H1 (cell line): ENCODE results near the gene TRAF3. TPM values are rescaled to one million over a fixed set of nuclear protein-coding genes. Genes with fewer than 3 reads are reported as not detected.

Experiments used
- CTCF ChIA-PET: fragments of 300-600 bp; sonication (Branson Sonifier 250); formaldehyde crosslinking; loops from one replicate; lab custom pipeline; 2021; ENCODE audit not compliant: partially characterized antibody; lab: Charles Lee
- POLR2A ChIA-PET: fragments of 300-600 bp; sonication (Branson Sonifier 250); formaldehyde crosslinking; loops from one replicate; lab custom pipeline; 2021; ENCODE audit warnings: inconsistent platforms; ENCODE audit not compliant: partially characterized antibody; lab: Charles Lee
- DNase-seq, 2 experiments: peaks; one replicate each; pipeline versions ENCODE4 v3.0.0 to v3.0.0-alpha.2; 2010 to 2022; ENCODE audit warnings: low spot score in 2 of 2, low read depth in 1 of 2, mixed read lengths in 1 of 2
- FAIRE-seq: peaks from 2 replicates; lab custom pipeline; 2011; peaks lifted over from hg19 to GRCh38; lab: Jason Lieb, UNC
- H2AFZ ChIP-seq: 2 replicates; pipeline ENCODE4 v1.8.1; 2012; ENCODE audit warnings: low read length, inconsistent platforms
- H2AK5ac ChIP-seq: 2 replicates; pipeline ENCODE4 v1.6.1; 2013; ENCODE audit warnings: low read depth, low read length
- H2BK120ac ChIP-seq: replicated peaks from 2 replicates; pipeline ENCODE3; 2013; ENCODE audit warnings: low read depth, low read length, inconsistent platforms
- H2BK12ac ChIP-seq: 2 replicates; pipeline ENCODE4 v1.6.1; 2013; ENCODE audit warnings: low read depth, low read length
- H2BK15ac ChIP-seq: 2 replicates; pipeline ENCODE4 v1.6.1; 2013; ENCODE audit warnings: low read length
- H2BK20ac ChIP-seq: 2 replicates; pipeline ENCODE4 v1.6.1; 2013; ENCODE audit warnings: low read length
- H2BK5ac ChIP-seq: 2 replicates; pipeline ENCODE4 v1.6.1; 2013; ENCODE audit warnings: low read depth, low read length
- H3K14ac ChIP-seq: 2 replicates; pipeline ENCODE4 v1.6.1; 2013; ENCODE audit warnings: inconsistent platforms; ENCODE audit not compliant: insufficient read length
- H3K18ac ChIP-seq: 2 replicates; pipeline ENCODE4 v1.6.1; 2013; ENCODE audit warnings: low read length; ENCODE audit errors: extremely low read depth
- H3K23ac ChIP-seq: 2 replicates; pipeline ENCODE4 v1.6.1; 2013; ENCODE audit warnings: inconsistent platforms; ENCODE audit not compliant: insufficient read length
- H3K23me2 ChIP-seq: 2 replicates; pipeline ENCODE4 v1.6.1; 2013; ENCODE audit warnings: low read depth, low read length
- H3K27ac ChIP-seq: 2 replicates; pipeline ENCODE4 v1.6.1; 2011; ENCODE audit warnings: low read depth, low read length, inconsistent platforms
- H3K27me3 ChIP-seq, 4 experiments: replicated peaks in 1 of 4; 1 replicate in 1 of 4; 2 replicates in 3 of 4; pipeline versions ENCODE4 v1.6.1 to v1.8.1; 2011 to 2013; ENCODE audit warnings: low read length in 3 of 4, mild to moderate bottlenecking in 3 of 4, inconsistent platforms in 2 of 4, mixed read lengths in 2 of 4, moderate library complexity in 1 of 4; ENCODE audit not compliant: control insufficient read depth in 3 of 4, insufficient read depth in 3 of 4; ENCODE audit errors: extremely low read depth in 1 of 4
- H3K36me3 ChIP-seq, 4 experiments: 2 replicates each; pipeline versions ENCODE4 v1.6.1 to v1.8.1; 2011 to 2013; ENCODE audit warnings: mild to moderate bottlenecking in 4 of 4, low read length in 3 of 4, moderate library complexity in 2 of 4, control low read depth in 1 of 4, inconsistent platforms in 1 of 4; ENCODE audit not compliant: insufficient read depth in 4 of 4, control insufficient read depth in 2 of 4
- H3K4ac ChIP-seq: replicated peaks from 2 replicates; pipeline ENCODE3; 2013; ENCODE audit warnings: low read length, low read depth, mixed read lengths, inconsistent platforms; ENCODE audit not compliant: insufficient read length
- H3K4me1 ChIP-seq, 4 experiments: replicated peaks in 1 of 4; 1 replicate in 1 of 4; 2 replicates in 3 of 4; pipeline versions ENCODE4 v1.6.1 to v1.8.1; 2011 to 2013; ENCODE audit warnings: low read length in 3 of 4, inconsistent platforms in 2 of 4, mixed read lengths in 1 of 4; ENCODE audit not compliant: insufficient read depth in 4 of 4, control insufficient read depth in 3 of 4
- H3K4me2 ChIP-seq, 2 experiments: 2 replicates each; pipeline versions ENCODE4 v1.6.1 to v1.8.1; 2011 to 2013; ENCODE audit warnings: low read depth in 2 of 2, low read length in 2 of 2, control low read depth in 1 of 2, inconsistent platforms in 1 of 2, mild to moderate bottlenecking in 1 of 2; ENCODE audit not compliant: insufficient read depth in 1 of 2
- H3K4me3 ChIP-seq, 4 experiments: fragments of 200-600, 300-600 bp in 1 of 4; sonication (generic), shearing (Covaris generic), sonication (Bioruptor Twin) in 1 of 4; 2 replicates each; pipeline versions ENCODE4 v1.5.1 to v1.8.1; 2011 to 2016; ENCODE audit warnings: low read length in 4 of 4, low read depth in 3 of 4, control low read depth in 2 of 4, inconsistent platforms in 2 of 4, mild to moderate bottlenecking in 2 of 4, mixed read lengths in 1 of 4, moderate library complexity in 1 of 4; ENCODE audit not compliant: insufficient read depth in 2 of 4; ENCODE audit errors: extremely low read depth in 1 of 4
- H3K56ac ChIP-seq: replicated peaks from 2 replicates; pipeline ENCODE3; 2013; ENCODE audit warnings: low read depth, mild to moderate bottlenecking, mixed read lengths, low read length, inconsistent platforms; ENCODE audit not compliant: insufficient read length
- H3K79me1 ChIP-seq: 2 replicates; pipeline ENCODE4 v1.6.1; 2013; ENCODE audit warnings: low read depth, low read length, control low read depth
- H3K79me2 ChIP-seq, 2 experiments: 2 replicates each; pipeline versions ENCODE4 v1.6.1 to v1.8.1; 2012 to 2013; ENCODE audit warnings: low read length in 2 of 2, mild to moderate bottlenecking in 2 of 2, inconsistent platforms in 1 of 2; ENCODE audit not compliant: insufficient read depth in 2 of 2, control insufficient read depth in 1 of 2
- H3K9ac ChIP-seq, 4 experiments: replicated peaks in 1 of 4; 1 replicate in 1 of 4; 2 replicates in 3 of 4; pipeline versions ENCODE4 v1.6.1 to v1.8.1; 2011 to 2013; ENCODE audit warnings: low read depth in 3 of 4, low read length in 3 of 4, control low read depth in 2 of 4, mild to moderate bottlenecking in 2 of 4, moderate library complexity in 2 of 4, inconsistent platforms in 1 of 4; ENCODE audit errors: extremely low read depth in 1 of 4
- H3K9me3 ChIP-seq, 2 experiments: 2 replicates each; pipeline versions ENCODE4 v1.6.1 to v1.8.1; 2012 to 2013; ENCODE audit warnings: mild to moderate bottlenecking in 2 of 2, moderate library complexity in 2 of 2, control low read depth in 1 of 2, inconsistent platforms in 1 of 2, low read depth in 1 of 2, low read length in 1 of 2, mixed read lengths in 1 of 2; ENCODE audit not compliant: insufficient read depth in 2 of 2
- H4K20me1 ChIP-seq, 2 experiments: replicated peaks in 1 of 2; 2 replicates each; pipeline versions ENCODE3 to v1.8.1; 2011 to 2013; ENCODE audit warnings: inconsistent platforms in 2 of 2, low read length in 2 of 2, mild to moderate bottlenecking in 1 of 2; ENCODE audit not compliant: insufficient read depth in 2 of 2, control insufficient read depth in 1 of 2
- H4K5ac ChIP-seq: 2 replicates; pipeline ENCODE4 v1.6.1; 2013; ENCODE audit warnings: low read length, low read depth, mixed read lengths, inconsistent platforms; ENCODE audit not compliant: insufficient read length
- H4K8ac ChIP-seq: 2 replicates; pipeline ENCODE4 v1.8.0; 2013; ENCODE audit warnings: mild to moderate bottlenecking, moderate library complexity, low read length, inconsistent platforms; ENCODE audit not compliant: insufficient read depth; ENCODE audit errors: extremely low read depth
- H4K91ac ChIP-seq: replicated peaks from 2 replicates; pipeline ENCODE3; 2013; ENCODE audit warnings: low read length, mixed read lengths, inconsistent platforms; ENCODE audit not compliant: insufficient read length
- BCL11A ChIP-seq, 2 experiments: IDR thresholded peaks; one replicate each; pipeline ENCODE4 v1.6.1; 2011; ENCODE audit warnings: low read depth in 2 of 2, low read length in 2 of 2, mild to moderate bottlenecking in 2 of 2
- CBX8 ChIP-seq: fragments of 300-800, 300-1000 bp; sonication (generic); IDR thresholded peaks from 2 replicates; pipeline ENCODE4 v1.7.1; 2016; ENCODE audit warnings: low read depth, low read length, borderline replicate concordance
- GTF2F1 ChIP-seq: IDR thresholded peaks from 2 replicates; pipeline ENCODE4 v1.6.1; 2012; ENCODE audit warnings: low read depth, low read length, improper control_type of control experiment, borderline replicate concordance
- HDAC2 ChIP-seq, 2 experiments: fragments of 300-600 bp in 1 of 2; sonication (generic) in 1 of 2; IDR thresholded peaks; 2 replicates each; pipeline ENCODE4 v1.6.1; 2011 to 2012; ENCODE audit warnings: low read depth in 2 of 2, low read length in 2 of 2, mild to moderate bottlenecking in 2 of 2, moderate library complexity in 2 of 2, borderline replicate concordance in 1 of 2, inconsistent platforms in 1 of 2
- JUN ChIP-seq: IDR thresholded peaks from 2 replicates; pipeline ENCODE4 v1.6.1; 2011; ENCODE audit warnings: low read depth, mild to moderate bottlenecking, improper control_type of control experiment, low read length
- JUND ChIP-seq: IDR thresholded peaks from 2 replicates; pipeline ENCODE4 v1.6.1; 2011; ENCODE audit warnings: mild to moderate bottlenecking, improper control_type of control experiment, low read length
- KDM5A ChIP-seq: fragments of 200-600 bp; IDR thresholded peaks from 2 replicates; pipeline ENCODE4 v1.7.1; 2012; ENCODE audit warnings: mild to moderate bottlenecking, low read length, inconsistent platforms, mixed read lengths
- POLR2AphosphoS5 ChIP-seq: IDR thresholded peaks from 2 replicates; pipeline ENCODE4 v1.6.1; 2011; ENCODE audit warnings: low read depth, low read length
- RXRA ChIP-seq: IDR thresholded peaks from 2 replicates; pipeline ENCODE4 v1.6.1; 2011; ENCODE audit warnings: low read depth, mild to moderate bottlenecking, low read length, moderate library complexity; ENCODE audit not compliant: insufficient read depth
- SP2 ChIP-seq: IDR thresholded peaks from 2 replicates; pipeline ENCODE4 v1.6.1; 2012; ENCODE audit warnings: mild to moderate bottlenecking, low read length, inconsistent platforms
- SRF ChIP-seq: IDR thresholded peaks from 2 replicates; pipeline ENCODE4 v1.6.1; 2011; ENCODE audit warnings: mild to moderate bottlenecking, low read depth, low read length, moderate library complexity
- SUZ12 ChIP-seq: fragments of 200-600 bp; sonication (generic); IDR thresholded peaks from 2 replicates; pipeline ENCODE4 v1.6.1; 2012; ENCODE audit warnings: mild to moderate bottlenecking, inconsistent platforms, low read length, moderate library complexity, mixed read lengths
- WGBS, 2 experiments: shearing (Covaris generic) in 1 of 2; methylation state at CpG; one replicate each; pipeline versions ENCODE4 v1.1.6 to v1.1.7; 2013 to 2015; ENCODE audit warnings: low lambda C conversion rate in 2 of 2, mixed read lengths in 2 of 2, inconsistent platforms in 1 of 2, low coverage in 1 of 2, missing lambda C conversion rate in 1 of 2; ENCODE audit not compliant: insufficient replicate concordance in 2 of 2, insufficient coverage in 1 of 2, insufficient read length in 1 of 2; ENCODE audit errors: extremely low coverage in 1 of 2, missing lambda C conversion rate in 1 of 2; 5-methylcytosine and 5-hydroxymethylcytosine counted together
- polyA plus RNA-seq, 7 experiments: library from polyadenylated mRNA; depleted of rRNA in 3 of 7; stranded (reverse) in 5 of 7; unstranded in 2 of 7; fragments of >200 nt in 5 of 7; fragments of 200-250 nt in 2 of 7; gene quantifications; 1 replicate in 5 of 7; 2 replicates in 1 of 7; 4 replicates in 1 of 7; pipeline versions ENCODE4 v1.2.1 to v1.2.3, GENCODE V29; 2011 to 2013; ENCODE audit warnings: missing spikeins in 2 of 7, mixed read lengths in 2 of 7
- total RNA-seq: library from RNA; stranded (reverse); fragmentation: NEBNext Ultra II Directional; extraction: Animal tissue kit (Norgen Biotek cat#: 25700); gene quantifications from 2 replicates; pipeline ENCODE4 v1.2.1, GENCODE V29; 2021
- TF ChIP-seq, protein P1 (sequence below): IDR thresholded peaks from 2 replicates; pipeline ENCODE4 v1.6.1; 2012; ENCODE audit warnings: inconsistent platforms
- TF ChIP-seq, protein P2 (sequence below): IDR thresholded peaks from 2 replicates; pipeline ENCODE4 v1.6.1; 2011; ENCODE audit warnings: low read depth, mild to moderate bottlenecking, low read length; ENCODE audit not compliant: insufficient read depth

Gene TRAF3
- total and polyA plus RNA-seq, 2 of the 8 experiments (the other 6 are each of a cell fraction or from before 2014, with no cell fraction given): 5.8 to 12.1 TPM

GRCh38 chr14:102859911-102860310 is 82.7 kb downstream of the TRAF3 start:
- Histone ChIP-seq H3K4me3 (no peak overlapping the region), H3K23ac (peak overlapping the region; percentile 96), H2AFZ (no peak overlapping the region), H2AK5ac (no peak overlapping the region), H3K27ac (no peak overlapping the region), H3K79me1 (no peaks in the 10 kb centered on the region), H4K8ac (no peak overlapping the region), H2BK12ac (no peak overlapping the region), H2BK15ac (no peak overlapping the region), H3K9me3 (peaks cover 0 to 9% of the 10 kb centered on the region in 2 experiments; a peak in 2 of 4 replicates), H3K79me2 (no peaks in the 10 kb centered on the region), H2BK20ac (no peak overlapping the region), H3K56ac (no peak overlapping the region), H3K14ac (no peak overlapping the region), H3K4me2 (no peak overlapping the region), H3K27me3 (no peaks in the 10 kb centered on the region), H4K20me1 (no peaks in the 10 kb centered on the region), H2BK120ac (no peak overlapping the region), H3K23me2 (no peaks in the 10 kb centered on the region), H4K5ac (no peak overlapping the region), H3K4ac (no peak overlapping the region), H3K9ac (no peak overlapping the region), H2BK5ac (no peak overlapping the region), H3K4me1 (no peaks in the 10 kb centered on the region; a peak in 1 of 7 replicates), H4K91ac (no peak overlapping the region), H3K36me3 (peaks cover 0 to 5% (median 0%) of the 10 kb centered on the region in 4 experiments; a peak in 2 of 8 replicates), H3K18ac (no peak overlapping the region)
- CTCF ChIA-PET: interaction anchor here (1.0 kb wide), 1 partner anchor 11 kb away, joined by 4 read pairs; no protein-coding TSS in a partner anchor
- no peak for FAIRE-seq
- DNase-seq: no peak
- 96% methylated on average over 1 of the region's 1 CpG; no CpG with 5 or more reads in 1 of the 2 experiments for WGBS, 2 experiments
- POLR2A ChIA-PET: no interaction called here
- TF ChIP-seq SRF (no peak), JUND (no peak), RXRA (no peak), POLR2AphosphoS5 (no peak), HDAC2 (IDR thresholded peaks at IDR 0.05; ENCODE audit: borderline replicate concordance in 1 of 2, low read depth in 2 of 2, low read length in 2 of 2) (no peak), KDM5A (no peak), SP2 (no peak), BCL11A (IDR thresholded peaks at IDR 0.05; ENCODE audit: low read depth in 2 of 2, low read length in 2 of 2) (no peak), JUN (no peak), GTF2F1 (no peak), SUZ12 (no peak), CBX8 (no peak)
- TF ChIP-seq, protein P1, sequence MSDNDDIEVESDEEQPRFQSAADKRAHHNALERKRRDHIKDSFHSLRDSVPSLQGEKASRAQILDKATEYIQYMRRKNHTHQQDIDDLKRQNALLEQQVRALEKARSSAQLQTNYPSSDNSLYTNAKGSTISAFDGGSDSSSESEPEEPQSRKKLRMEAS: no peak
- TF ChIP-seq, protein P2, sequence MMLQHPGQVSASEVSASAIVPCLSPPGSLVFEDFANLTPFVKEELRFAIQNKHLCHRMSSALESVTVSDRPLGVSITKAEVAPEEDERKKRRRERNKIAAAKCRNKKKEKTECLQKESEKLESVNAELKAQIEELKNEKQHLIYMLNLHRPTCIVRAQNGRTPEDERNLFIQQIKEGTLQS: no peak
